ENCODE data around the gene DOP1B.

DNA sequence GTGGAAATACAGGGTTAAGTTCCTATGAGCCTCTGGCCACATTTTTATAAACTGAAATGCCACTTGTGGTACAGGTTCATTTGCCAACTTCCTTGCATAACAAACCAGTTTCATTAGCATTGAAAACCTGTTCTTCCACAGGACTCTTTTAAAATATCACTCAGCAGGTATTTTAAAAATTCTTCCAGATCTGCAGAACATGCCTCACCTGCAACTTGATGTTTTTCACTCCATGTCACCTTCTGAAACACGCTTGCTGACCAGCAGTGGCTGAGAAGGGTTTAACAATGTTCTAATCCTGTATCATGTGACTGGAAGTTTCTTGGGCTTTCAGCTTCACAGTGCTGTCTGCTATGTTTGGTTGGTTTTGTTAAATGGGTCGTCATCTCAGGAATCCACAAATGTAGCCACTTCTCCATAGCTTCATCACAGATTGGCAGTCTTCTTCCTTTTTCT lies 39.3 kb upstream of the DOP1B start:
- TF ChIP-seq, protein P1, sequence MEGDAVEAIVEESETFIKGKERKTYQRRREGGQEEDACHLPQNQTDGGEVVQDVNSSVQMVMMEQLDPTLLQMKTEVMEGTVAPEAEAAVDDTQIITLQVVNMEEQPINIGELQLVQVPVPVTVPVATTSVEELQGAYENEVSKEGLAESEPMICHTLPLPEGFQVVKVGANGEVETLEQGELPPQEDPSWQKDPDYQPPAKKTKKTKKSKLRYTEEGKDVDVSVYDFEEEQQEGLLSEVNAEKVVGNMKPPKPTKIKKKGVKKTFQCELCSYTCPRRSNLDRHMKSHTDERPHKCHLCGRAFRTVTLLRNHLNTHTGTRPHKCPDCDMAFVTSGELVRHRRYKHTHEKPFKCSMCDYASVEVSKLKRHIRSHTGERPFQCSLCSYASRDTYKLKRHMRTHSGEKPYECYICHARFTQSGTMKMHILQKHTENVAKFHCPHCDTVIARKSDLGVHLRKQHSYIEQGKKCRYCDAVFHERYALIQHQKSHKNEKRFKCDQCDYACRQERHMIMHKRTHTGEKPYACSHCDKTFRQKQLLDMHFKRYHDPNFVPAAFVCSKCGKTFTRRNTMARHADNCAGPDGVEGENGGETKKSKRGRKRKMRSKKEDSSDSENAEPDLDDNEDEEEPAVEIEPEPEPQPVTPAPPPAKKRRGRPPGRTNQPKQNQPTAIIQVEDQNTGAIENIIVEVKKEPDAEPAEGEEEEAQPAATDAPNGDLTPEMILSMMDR (IDR thresholded peaks at IDR 0.05; ENCODE audit: insufficient read depth, low read length, poor library complexity, severe bottlenecking): no peak
- no peak for TF ChIP-seq EZH2phosphoT487 (conservative IDR thresholded peaks at IDR 0.05; ENCODE audit: low read length)

All from SU-DHL-6 (cell line).